Neural cell (in vitro differentiated cells): ENCODE measurements around the gene IP6K1. TPM values are rescaled to one million over a fixed set of nuclear protein-coding genes. Genes with fewer than 3 reads are reported as not detected.

ENCODE experiments used
- H2AFZ ChIP-seq: fragments of 200-600, 300-800 bp; sonication (generic), shearing (Covaris generic); 2 replicates; pipeline ENCODE4 v1.6.0; 2014; ENCODE audit warnings: low read depth, mild to moderate bottlenecking, antibody characterized with exemption, low read length, moderate library complexity
- H3F3A ChIP-seq: fragments of 200-600 bp; shearing (Covaris generic); 2 replicates; pipeline ENCODE4 v1.6.1; 2016; ENCODE audit warnings: mild to moderate bottlenecking, moderate library complexity, mixed read lengths, antibody characterized with exemption, low read length; ENCODE audit not compliant: insufficient read depth, poor library complexity, severe bottlenecking
- H3K27ac ChIP-seq: fragments of 200-600, 300-800 bp; sonication (generic), shearing (Covaris generic); 2 replicates; pipeline ENCODE4 v1.5.1; 2014; ENCODE audit warnings: mild to moderate bottlenecking, low read length, moderate library complexity
- H3K27me3 ChIP-seq: fragments of 300-800, 200-600 bp; sonication (generic), shearing (Covaris generic); 2 replicates; pipeline ENCODE4 v1.6.0; 2014; ENCODE audit warnings: mild to moderate bottlenecking, low read depth, low read length, moderate library complexity; ENCODE audit not compliant: insufficient read depth
- H3K36me3 ChIP-seq: fragments of 300-800, 200-600 bp; sonication (generic), shearing (Covaris generic); 2 replicates; pipeline ENCODE4 v1.5.1; 2014; ENCODE audit warnings: mild to moderate bottlenecking, antibody characterized with exemption, low read length, moderate library complexity; ENCODE audit not compliant: insufficient read depth
- H3K4me2 ChIP-seq: fragments of 300-800, 200-600 bp; sonication (generic), shearing (Covaris generic); 2 replicates; pipeline ENCODE4 v1.6.0; 2014; ENCODE audit warnings: mild to moderate bottlenecking, low read length
- H3K4me3 ChIP-seq: fragments of 300-800, 200-600 bp; sonication (generic), shearing (Covaris generic); 2 replicates; pipeline ENCODE4 v1.5.1; 2014; ENCODE audit warnings: mild to moderate bottlenecking, low read length, moderate library complexity
- H3K79me2 ChIP-seq: fragments of 200-600 bp; shearing (Covaris generic); replicated peaks from 2 replicates; pipeline ENCODE4 v1.6.0; 2014; ENCODE audit warnings: mild to moderate bottlenecking, low read length, moderate library complexity; ENCODE audit not compliant: insufficient read depth
- H3K9ac ChIP-seq: fragments of 300-800, 200-600 bp; sonication (generic), shearing (Covaris generic); 2 replicates; pipeline ENCODE4 v1.6.1; 2016; ENCODE audit warnings: mild to moderate bottlenecking, low read length, mixed read lengths
- H3K9me2 ChIP-seq: fragments of 200-600 bp; shearing (Covaris generic); 2 replicates; pipeline ENCODE4 v1.6.1; 2016; ENCODE audit warnings: mild to moderate bottlenecking, low read length, mixed read lengths; ENCODE audit not compliant: insufficient read depth
- H3K9me3 ChIP-seq: fragments of 200-600, 300-800 bp; sonication (generic), shearing (Covaris generic); 2 replicates; pipeline ENCODE4 v1.6.1; 2016; ENCODE audit warnings: mild to moderate bottlenecking, mixed run types, low read length, moderate library complexity, mixed read lengths
- H4K20me1 ChIP-seq: fragments of 200-600 bp; shearing (Covaris generic); 2 replicates; pipeline ENCODE4 v1.6.1; 2016; ENCODE audit warnings: mild to moderate bottlenecking, mixed run types; ENCODE audit not compliant: insufficient read depth
- EP300 ChIP-seq: fragments of 450-650 bp; conservative IDR thresholded peaks from 2 replicates; pipeline ENCODE4 v1.6.1; 2014; ENCODE audit warnings: antibody characterized with exemption, mild to moderate bottlenecking, moderate library complexity; ENCODE audit not compliant: poor library complexity, severe bottlenecking
- EZH2 ChIP-seq: fragments of 200-600, 300-800 bp; shearing (Covaris generic), sonication (generic); IDR thresholded peaks from 2 replicates; pipeline ENCODE4 v1.6.1; 2014; ENCODE audit warnings: antibody characterized with exemption, low read length, borderline replicate concordance, mild to moderate bottlenecking; ENCODE audit not compliant: insufficient read depth, poor library complexity, severe bottlenecking
- MXI1 ChIP-seq: fragments of 450-650 bp; conservative IDR thresholded peaks from 2 replicates; pipeline ENCODE4 v1.6.1; 2014; ENCODE audit warnings: antibody characterized with exemption, mild to moderate bottlenecking; ENCODE audit not compliant: poor library complexity, severe bottlenecking
- POLR2AphosphoS5 ChIP-seq: IDR thresholded peaks from 2 replicates; pipeline ENCODE4 v1.6.1; 2012
- RAD21 ChIP-seq: fragments of 450-650 bp; conservative IDR thresholded peaks from 2 replicates; pipeline ENCODE4 v1.6.1; 2014; ENCODE audit warnings: antibody characterized with exemption, mild to moderate bottlenecking, moderate library complexity
- SMC3 ChIP-seq: fragments of 450-650 bp; conservative IDR thresholded peaks from 2 replicates; pipeline ENCODE4 v1.6.1; 2014; ENCODE audit warnings: antibody characterized with exemption, mild to moderate bottlenecking, moderate library complexity; ENCODE audit not compliant: poor library complexity
- TAF1 ChIP-seq: IDR thresholded peaks from 2 replicates; pipeline ENCODE4 v1.6.1; 2012; ENCODE audit warnings: low read depth
- polyA plus RNA-seq: library from polyadenylated mRNA; depleted of rRNA; stranded (reverse); fragments of >200 nt; gene quantifications from 2 replicates; pipeline ENCODE4 v1.2.3, GENCODE V29; 2014
- TF ChIP-seq, protein P1 (sequence below): IDR thresholded peaks from 2 replicates; pipeline ENCODE4 v1.6.1; 2012; ENCODE audit warnings: borderline replicate concordance
- TF ChIP-seq, protein P2 (sequence below): fragments of 450-650 bp; IDR thresholded peaks from 2 replicates; pipeline ENCODE4 v1.5.1; 2014; ENCODE audit warnings: antibody characterized with exemption, mild to moderate bottlenecking, moderate library complexity; ENCODE audit not compliant: poor library complexity, severe bottlenecking

The IP6K1 gene
- polyA plus RNA-seq, 1 donor from 2014 or later: 52.7 TPM

DNA sequence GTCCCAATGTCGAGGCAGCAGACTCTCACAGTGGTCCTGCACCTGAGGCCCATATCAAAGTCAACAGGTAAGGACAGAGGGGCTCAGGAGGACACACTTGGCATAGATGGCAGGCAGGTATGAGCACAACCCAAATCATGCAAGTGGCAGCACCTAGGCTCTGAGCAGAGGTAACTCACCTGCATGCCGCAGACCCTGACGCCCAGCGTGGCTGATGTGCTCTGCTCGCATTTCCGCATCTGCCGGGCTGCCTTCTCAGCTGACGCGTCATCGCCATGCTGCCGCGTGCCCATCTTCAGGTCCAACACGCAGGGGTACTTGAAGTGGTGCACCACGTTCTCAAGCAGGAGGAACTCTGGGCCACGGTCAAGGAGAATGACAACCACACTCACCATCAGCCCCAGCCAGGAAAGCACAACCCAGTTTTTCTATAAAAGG is 58.4 kb downstream of the IP6K1 start:
- H3K36me3 ChIP-seq: no peaks in the 10 kb centered on the region
- no peak overlapping the region for H3K27ac ChIP-seq
- no peak overlapping the region for H3K4me3 ChIP-seq
- H3K79me2 ChIP-seq: no peaks in the 10 kb centered on the region
- TF ChIP-seq TAF1 (no peak), EP300 (no peak), POLR2AphosphoS5 (no peak), RAD21 (no peak), EZH2 (no peak), SMC3 (no peak), MXI1 (no peak)
- TF ChIP-seq, protein P1, sequence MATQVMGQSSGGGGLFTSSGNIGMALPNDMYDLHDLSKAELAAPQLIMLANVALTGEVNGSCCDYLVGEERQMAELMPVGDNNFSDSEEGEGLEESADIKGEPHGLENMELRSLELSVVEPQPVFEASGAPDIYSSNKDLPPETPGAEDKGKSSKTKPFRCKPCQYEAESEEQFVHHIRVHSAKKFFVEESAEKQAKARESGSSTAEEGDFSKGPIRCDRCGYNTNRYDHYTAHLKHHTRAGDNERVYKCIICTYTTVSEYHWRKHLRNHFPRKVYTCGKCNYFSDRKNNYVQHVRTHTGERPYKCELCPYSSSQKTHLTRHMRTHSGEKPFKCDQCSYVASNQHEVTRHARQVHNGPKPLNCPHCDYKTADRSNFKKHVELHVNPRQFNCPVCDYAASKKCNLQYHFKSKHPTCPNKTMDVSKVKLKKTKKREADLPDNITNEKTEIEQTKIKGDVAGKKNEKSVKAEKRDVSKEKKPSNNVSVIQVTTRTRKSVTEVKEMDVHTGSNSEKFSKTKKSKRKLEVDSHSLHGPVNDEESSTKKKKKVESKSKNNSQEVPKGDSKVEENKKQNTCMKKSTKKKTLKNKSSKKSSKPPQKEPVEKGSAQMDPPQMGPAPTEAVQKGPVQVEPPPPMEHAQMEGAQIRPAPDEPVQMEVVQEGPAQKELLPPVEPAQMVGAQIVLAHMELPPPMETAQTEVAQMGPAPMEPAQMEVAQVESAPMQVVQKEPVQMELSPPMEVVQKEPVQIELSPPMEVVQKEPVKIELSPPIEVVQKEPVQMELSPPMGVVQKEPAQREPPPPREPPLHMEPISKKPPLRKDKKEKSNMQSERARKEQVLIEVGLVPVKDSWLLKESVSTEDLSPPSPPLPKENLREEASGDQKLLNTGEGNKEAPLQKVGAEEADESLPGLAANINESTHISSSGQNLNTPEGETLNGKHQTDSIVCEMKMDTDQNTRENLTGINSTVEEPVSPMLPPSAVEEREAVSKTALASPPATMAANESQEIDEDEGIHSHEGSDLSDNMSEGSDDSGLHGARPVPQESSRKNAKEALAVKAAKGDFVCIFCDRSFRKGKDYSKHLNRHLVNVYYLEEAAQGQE: no peak
- TF ChIP-seq, protein P2, sequence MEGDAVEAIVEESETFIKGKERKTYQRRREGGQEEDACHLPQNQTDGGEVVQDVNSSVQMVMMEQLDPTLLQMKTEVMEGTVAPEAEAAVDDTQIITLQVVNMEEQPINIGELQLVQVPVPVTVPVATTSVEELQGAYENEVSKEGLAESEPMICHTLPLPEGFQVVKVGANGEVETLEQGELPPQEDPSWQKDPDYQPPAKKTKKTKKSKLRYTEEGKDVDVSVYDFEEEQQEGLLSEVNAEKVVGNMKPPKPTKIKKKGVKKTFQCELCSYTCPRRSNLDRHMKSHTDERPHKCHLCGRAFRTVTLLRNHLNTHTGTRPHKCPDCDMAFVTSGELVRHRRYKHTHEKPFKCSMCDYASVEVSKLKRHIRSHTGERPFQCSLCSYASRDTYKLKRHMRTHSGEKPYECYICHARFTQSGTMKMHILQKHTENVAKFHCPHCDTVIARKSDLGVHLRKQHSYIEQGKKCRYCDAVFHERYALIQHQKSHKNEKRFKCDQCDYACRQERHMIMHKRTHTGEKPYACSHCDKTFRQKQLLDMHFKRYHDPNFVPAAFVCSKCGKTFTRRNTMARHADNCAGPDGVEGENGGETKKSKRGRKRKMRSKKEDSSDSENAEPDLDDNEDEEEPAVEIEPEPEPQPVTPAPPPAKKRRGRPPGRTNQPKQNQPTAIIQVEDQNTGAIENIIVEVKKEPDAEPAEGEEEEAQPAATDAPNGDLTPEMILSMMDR: no peak
- no peaks in the 10 kb centered on the region for H4K20me1 ChIP-seq
- H3K9me3 ChIP-seq: no peaks in the 10 kb centered on the region
- no peaks in the 10 kb centered on the region for H3K27me3 ChIP-seq
- H3K9me2 ChIP-seq: no peaks in the 10 kb centered on the region
- no peak overlapping the region for H3K9ac ChIP-seq
- H2AFZ ChIP-seq: no peak overlapping the region
- H3F3A ChIP-seq: no peaks in the 10 kb centered on the region
- H3K4me2 ChIP-seq: no peak overlapping the region

DNA sequence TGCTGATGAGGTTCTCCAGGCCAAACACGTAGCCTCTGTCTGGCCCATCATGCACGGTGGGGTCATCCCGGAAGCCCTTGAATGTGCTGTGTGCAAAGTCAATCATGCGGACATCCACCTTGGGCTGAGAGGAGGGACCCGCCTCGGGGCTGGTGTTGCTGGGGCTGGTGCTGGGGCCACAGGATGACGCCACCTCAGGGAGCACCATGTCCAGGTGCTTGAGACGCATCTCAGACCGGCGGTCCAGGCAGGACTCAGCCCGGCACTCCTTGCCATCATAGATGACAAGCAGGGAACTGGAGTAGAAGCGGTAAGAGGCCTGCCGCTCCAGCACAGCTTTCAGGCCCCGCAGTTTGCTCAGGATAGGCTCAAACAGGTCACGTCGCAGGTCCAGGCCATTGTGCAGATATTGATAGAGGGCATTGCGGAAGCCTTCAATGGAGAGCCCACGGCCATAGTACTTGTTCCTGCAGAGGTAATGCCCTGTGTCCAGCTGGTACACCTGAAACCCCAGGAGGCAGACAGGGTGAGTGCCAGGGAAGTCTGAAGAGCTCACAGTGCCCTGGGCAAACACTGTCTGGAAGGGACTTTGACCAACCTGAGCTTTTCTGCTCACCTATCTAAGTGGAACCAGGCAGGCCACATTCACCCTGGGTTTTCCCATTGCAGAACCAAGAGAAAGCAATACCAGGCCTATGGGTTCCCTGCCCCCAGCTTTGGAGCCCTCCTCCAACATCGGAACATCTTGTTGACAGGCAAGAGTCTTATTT is 59.0 kb downstream of the IP6K1 start:
- no peak overlapping the region for H3K9ac ChIP-seq
- H3K4me2 ChIP-seq: no peak overlapping the region
- H3K79me2 ChIP-seq: no peaks in the 10 kb centered on the region
- H3K36me3 ChIP-seq: no peaks in the 10 kb centered on the region
- no peaks in the 10 kb centered on the region for H3K27me3 ChIP-seq
- H3K27ac ChIP-seq: no peak overlapping the region
- TF ChIP-seq, protein P2: no peak
- TF ChIP-seq POLR2AphosphoS5 (no peak), SMC3 (no peak), EZH2 (no peak), EP300 (no peak), MXI1 (no peak)
- H3K9me2 ChIP-seq: no peaks in the 10 kb centered on the region
- no peaks in the 10 kb centered on the region for H3F3A ChIP-seq
- H2AFZ ChIP-seq: no peak overlapping the region
- no peaks in the 10 kb centered on the region for H3K9me3 ChIP-seq
- no peak overlapping the region for H3K4me3 ChIP-seq
- no peaks in the 10 kb centered on the region for H4K20me1 ChIP-seq
